ENCODE data around the gene RNPEP. TPM values are rescaled to one million over a fixed set of nuclear protein-coding genes. Genes with fewer than 3 reads are reported as not detected.
A peak's percentile ranks its signal among the peaks of the same experiment; 100 is the strongest.

Gene RNPEP
- total RNA-seq, 1 donor, result 74.2 TPM

DNA sequence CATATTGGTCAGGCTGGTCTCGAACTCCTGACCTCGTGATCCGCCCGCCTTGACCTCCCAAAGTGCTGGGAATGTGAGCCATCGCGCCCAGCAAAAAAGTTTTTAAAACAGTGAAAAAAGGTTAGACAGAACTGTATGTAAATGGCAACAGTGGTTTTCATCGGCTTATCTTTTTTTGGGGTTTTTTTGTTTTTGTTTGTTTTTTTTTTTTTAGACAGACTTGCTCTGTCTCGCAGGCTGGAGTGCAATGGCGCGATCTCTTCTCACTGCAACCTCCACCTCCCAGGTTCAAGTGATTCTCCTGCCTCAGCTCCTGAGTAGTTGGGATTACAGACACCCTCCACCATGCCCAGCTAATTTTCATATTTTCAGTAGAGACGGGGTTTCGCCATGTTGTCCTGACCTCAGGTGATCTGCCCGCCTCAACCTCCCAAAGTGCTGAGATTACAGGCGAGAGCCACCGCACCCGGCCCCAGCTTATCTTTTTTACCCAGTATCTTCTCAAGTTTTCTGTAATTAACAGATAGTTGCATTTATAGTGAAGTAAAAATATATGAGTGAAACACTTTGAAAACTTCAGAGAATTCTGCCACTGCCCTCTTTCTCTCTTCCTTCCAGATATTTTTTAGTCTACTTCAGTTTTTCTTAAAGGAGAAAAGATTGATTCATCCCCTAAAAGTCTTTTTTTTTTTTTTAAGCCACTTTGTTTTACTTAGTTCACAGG lies 14.1 kb upstream of the RNPEP start:
- peaks cover 61% of the 10 kb centered on the region for H3K36me3 ChIP-seq (ENCODE audit: insufficient read depth, low read length)
- no peak overlapping the region for H2AFZ ChIP-seq (ENCODE audit: low read length)
- peaks cover 20% of the 10 kb centered on the region for H3K79me2 ChIP-seq (ENCODE audit: insufficient read depth, low read length)
- H3K9me3 ChIP-seq (ENCODE audit: low read depth, low read length), result no peaks in the 10 kb centered on the region
- no peak overlapping the region for H3K4me3 ChIP-seq (ENCODE audit: insufficient read depth, low read length)
- H3K27ac ChIP-seq (ENCODE audit: low read depth, low read length), result no peak overlapping the region
- no peaks in the 10 kb centered on the region for H3K27me3 ChIP-seq (ENCODE audit: insufficient read depth, low read length)
- peaks cover 7% of the 10 kb centered on the region for H3K4me1 ChIP-seq (ENCODE audit: insufficient read depth, low read length)
- TF ChIP-seq, protein P1, sequence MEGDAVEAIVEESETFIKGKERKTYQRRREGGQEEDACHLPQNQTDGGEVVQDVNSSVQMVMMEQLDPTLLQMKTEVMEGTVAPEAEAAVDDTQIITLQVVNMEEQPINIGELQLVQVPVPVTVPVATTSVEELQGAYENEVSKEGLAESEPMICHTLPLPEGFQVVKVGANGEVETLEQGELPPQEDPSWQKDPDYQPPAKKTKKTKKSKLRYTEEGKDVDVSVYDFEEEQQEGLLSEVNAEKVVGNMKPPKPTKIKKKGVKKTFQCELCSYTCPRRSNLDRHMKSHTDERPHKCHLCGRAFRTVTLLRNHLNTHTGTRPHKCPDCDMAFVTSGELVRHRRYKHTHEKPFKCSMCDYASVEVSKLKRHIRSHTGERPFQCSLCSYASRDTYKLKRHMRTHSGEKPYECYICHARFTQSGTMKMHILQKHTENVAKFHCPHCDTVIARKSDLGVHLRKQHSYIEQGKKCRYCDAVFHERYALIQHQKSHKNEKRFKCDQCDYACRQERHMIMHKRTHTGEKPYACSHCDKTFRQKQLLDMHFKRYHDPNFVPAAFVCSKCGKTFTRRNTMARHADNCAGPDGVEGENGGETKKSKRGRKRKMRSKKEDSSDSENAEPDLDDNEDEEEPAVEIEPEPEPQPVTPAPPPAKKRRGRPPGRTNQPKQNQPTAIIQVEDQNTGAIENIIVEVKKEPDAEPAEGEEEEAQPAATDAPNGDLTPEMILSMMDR (IDR thresholded peaks at IDR 0.05; ENCODE audit: extremely low read depth, low read depth, low read length), result no peak
- no peak overlapping the region for H3K4me2 ChIP-seq (ENCODE audit: insufficient read depth, low read length)
- DNase-seq (ENCODE audit: insufficient read length, low spot score, missing footprints), result no peak
- peaks cover 3% of the 10 kb centered on the region for H4K20me1 ChIP-seq (ENCODE audit: insufficient read depth, low read length)

GRCh38 chr1:201970334-201971159 lies 11.9 kb upstream of the RNPEP start:
- Histone ChIP-seq H3K4me2 (ENCODE audit: insufficient read depth, low read length) (no peak overlapping the region), H3K36me3 (ENCODE audit: insufficient read depth, low read length) (peaks cover 44% of the 10 kb centered on the region), H3K27me3 (ENCODE audit: insufficient read depth, low read length) (no peaks in the 10 kb centered on the region), H3K4me1 (ENCODE audit: insufficient read depth, low read length) (no peaks in the 10 kb centered on the region), H4K20me1 (ENCODE audit: insufficient read depth, low read length) (peaks cover 3% of the 10 kb centered on the region), H3K27ac (ENCODE audit: low read depth, low read length) (no peak overlapping the region), H3K4me3 (ENCODE audit: insufficient read depth, low read length) (no peak overlapping the region), H3K9me3 (ENCODE audit: low read depth, low read length) (no peaks in the 10 kb centered on the region), H2AFZ (ENCODE audit: low read length) (no peak overlapping the region), H3K79me2 (ENCODE audit: insufficient read depth, low read length) (peaks cover 15% of the 10 kb centered on the region)
- TF ChIP-seq, protein P1 (IDR thresholded peaks at IDR 0.05; ENCODE audit: extremely low read depth, low read depth, low read length), result no peak
- DNase-seq (ENCODE audit: insufficient read length, low spot score, missing footprints), result no peak

DNA sequence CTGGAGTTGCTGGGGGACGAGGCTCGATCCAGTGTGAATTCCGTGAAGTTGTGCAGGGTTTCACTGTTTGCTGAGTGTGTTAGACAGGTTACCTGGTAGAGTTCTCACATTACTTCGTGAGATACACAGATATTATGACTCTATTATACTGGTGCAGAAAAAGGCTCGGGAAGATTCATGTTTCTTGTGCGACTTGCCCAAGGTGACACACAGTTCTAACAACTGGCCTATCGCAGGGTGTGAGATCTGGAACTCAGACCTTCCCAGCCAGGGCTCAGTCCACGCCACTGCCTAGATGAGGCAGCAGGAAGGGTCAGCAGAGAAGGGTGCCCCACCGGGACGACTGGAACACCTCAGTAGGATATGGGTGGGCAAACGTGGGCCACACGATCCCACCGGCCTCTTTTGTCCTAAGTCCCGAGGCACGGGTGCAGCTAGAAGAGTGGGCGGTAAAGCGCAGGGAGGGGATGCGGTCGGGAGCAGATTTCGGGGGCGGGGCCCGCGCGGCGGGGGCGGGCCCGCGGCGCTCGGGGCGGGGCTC lies 296 bp upstream of the RNPEP start:
- Histone ChIP-seq H3K4me1 (ENCODE audit: insufficient read depth, low read length) (peaks cover 13% of the 10 kb centered on the region), H4K20me1 (ENCODE audit: insufficient read depth, low read length) (peaks cover 20% of the 10 kb centered on the region), H3K79me2 (ENCODE audit: insufficient read depth, low read length) (peaks cover 41% of the 10 kb centered on the region), H3K4me3 (ENCODE audit: insufficient read depth, low read length) (peak overlapping the region; percentile 81), H3K36me3 (ENCODE audit: insufficient read depth, low read length) (no peaks in the 10 kb centered on the region), H3K27me3 (ENCODE audit: insufficient read depth, low read length) (no peaks in the 10 kb centered on the region), H3K9me3 (ENCODE audit: low read depth, low read length) (no peaks in the 10 kb centered on the region), H3K27ac (ENCODE audit: low read depth, low read length) (peak overlapping the region; percentile 42), H3K4me2 (ENCODE audit: insufficient read depth, low read length) (peak overlapping the region; percentile 99), H2AFZ (ENCODE audit: low read length) (peak overlapping the region; percentile 90)
- peak; percentile 98 for DNase-seq (ENCODE audit: insufficient read length, low spot score, missing footprints)
- TF ChIP-seq, protein P1 (IDR thresholded peaks at IDR 0.05; ENCODE audit: extremely low read depth, low read depth, low read length), result no peak

GRCh38 chr1:201983380-201983805 lies 945 bp downstream of the RNPEP start:
- peak overlapping the region; percentile 49 for H3K27ac ChIP-seq (ENCODE audit: low read depth, low read length)
- peaks cover 21% of the 10 kb centered on the region for H4K20me1 ChIP-seq (ENCODE audit: insufficient read depth, low read length)
- no peaks in the 10 kb centered on the region for H3K9me3 ChIP-seq (ENCODE audit: low read depth, low read length)
- DNase-seq (ENCODE audit: insufficient read length, low spot score, missing footprints), result no peak
- H3K4me1 ChIP-seq (ENCODE audit: insufficient read depth, low read length), result peaks cover 13% of the 10 kb centered on the region
- no peaks in the 10 kb centered on the region for H3K27me3 ChIP-seq (ENCODE audit: insufficient read depth, low read length)
- TF ChIP-seq, protein P1 (IDR thresholded peaks at IDR 0.05; ENCODE audit: extremely low read depth, low read depth, low read length), result no peak
- H3K36me3 ChIP-seq (ENCODE audit: insufficient read depth, low read length), result no peaks in the 10 kb centered on the region
- H3K79me2 ChIP-seq (ENCODE audit: insufficient read depth, low read length), result peaks cover 47% of the 10 kb centered on the region
- H2AFZ ChIP-seq (ENCODE audit: low read length), result peak overlapping the region; percentile 89
- H3K4me2 ChIP-seq (ENCODE audit: insufficient read depth, low read length), result peak overlapping the region; percentile 99
- peak overlapping the region; percentile 81 for H3K4me3 ChIP-seq (ENCODE audit: insufficient read depth, low read length)
